Naive thymus-derived CD4-positive, alpha-beta T cell (primary cell): ENCODE data around the gene OR51M1. TPM values are rescaled to one million over a fixed set of nuclear protein-coding genes. Genes with fewer than 3 reads are reported as not detected.
"Not testable (repeated sequence)": the region's sequence is repeated elsewhere in the genome, so short reads cannot be mapped to it uniquely, and the experiment has no call there.

Experiments used
- ATAC-seq: fragments of 150-1000 bp; cut with Tn5 transposase; 2 replicates; pipeline ENCODE4 v1.10.0; 2021; ENCODE audit warnings: mild to moderate bottlenecking, moderate library complexity
- CTCF ChIA-PET: fragments of 350-600 bp; sonication (Branson Sonifier 250); formaldehyde crosslinking; loops from one replicate; lab custom pipeline; 2021; ENCODE audit warnings: antibody characterized with exemption; lab: Charles Lee
- POLR2A ChIA-PET: fragments of 350-600 bp; sonication (Branson Sonifier 250); formaldehyde crosslinking; loops from one replicate; lab custom pipeline; 2021; ENCODE audit warnings: antibody characterized with exemption, inconsistent platforms; lab: Charles Lee
- DNase-seq, 9 donors: peaks; one replicate each; pipeline versions ENCODE4 v3.0.0 to v3.0.0-alpha.2; 2020 to 2022; ENCODE audit warnings: mixed read lengths in 1 of 9
- H3K27ac ChIP-seq: one replicate; pipeline ENCODE4 v1.7.0; 2013; ENCODE audit warnings: mild to moderate bottlenecking, low read depth, low read length, moderate library complexity
- H3K27me3 ChIP-seq, 2 donors: one replicate each; pipeline ENCODE4 v1.7.0; 2013; ENCODE audit warnings: low read length in 2 of 2, mild to moderate bottlenecking in 2 of 2, moderate library complexity in 2 of 2; ENCODE audit not compliant: control insufficient read depth in 2 of 2, insufficient read depth in 2 of 2
- H3K36me3 ChIP-seq, 3 experiments: 1 replicate in 2 of 3; 2 replicates in 1 of 3; pipeline ENCODE4 v1.7.0; 2013; ENCODE audit warnings: low read length in 3 of 3, mild to moderate bottlenecking in 3 of 3, moderate library complexity in 1 of 3; ENCODE audit not compliant: insufficient read depth in 3 of 3, control insufficient read depth in 2 of 3
- H3K4me1 ChIP-seq, 2 donors: one replicate each; pipeline ENCODE4 v1.7.0; 2013; ENCODE audit warnings: low read length in 2 of 2, mild to moderate bottlenecking in 2 of 2, moderate library complexity in 1 of 2; ENCODE audit not compliant: control insufficient read depth in 2 of 2, insufficient read depth in 2 of 2
- H3K4me3 ChIP-seq: 2 replicates; pipeline ENCODE4 v1.7.0; 2013; ENCODE audit warnings: mild to moderate bottlenecking, low read length
- H3K9me3 ChIP-seq, 3 experiments: 1 replicate in 2 of 3; 2 replicates in 1 of 3; pipeline ENCODE4 v1.7.0; 2013; ENCODE audit warnings: low read length in 3 of 3; ENCODE audit not compliant: control insufficient read depth in 2 of 3
- H3K27ac Mint-ChIP-seq, 9 donors: one replicate each; pipeline ENCODE4 v1.8.0; 2020 to 2022; ENCODE audit warnings: mixed read lengths in 9 of 9, mild to moderate bottlenecking in 8 of 9, moderate library complexity in 5 of 9, inconsistent platforms in 2 of 9
- H3K27me3 Mint-ChIP-seq, 5 donors: one replicate each; pipeline ENCODE4 v1.8.0; 2021 to 2022; ENCODE audit warnings: mixed read lengths in 5 of 5, mild to moderate bottlenecking in 1 of 5
- H3K36me3 Mint-ChIP-seq, 5 donors: one replicate each; pipeline ENCODE4 v1.8.0; 2020 to 2022; ENCODE audit warnings: mixed read lengths in 5 of 5, mild to moderate bottlenecking in 3 of 5, inconsistent platforms in 1 of 5
- H3K4me1 Mint-ChIP-seq, 7 donors: one replicate each; pipeline ENCODE4 v1.8.0; 2020 to 2022; ENCODE audit warnings: mixed read lengths in 7 of 7, mild to moderate bottlenecking in 3 of 7, inconsistent platforms in 1 of 7
- H3K4me3 Mint-ChIP-seq, 10 donors: one replicate each; pipeline ENCODE4 v1.8.0; 2020 to 2022; ENCODE audit warnings: mild to moderate bottlenecking in 10 of 10, mixed read lengths in 10 of 10, moderate library complexity in 6 of 10, inconsistent platforms in 2 of 10
- H3K9me3 Mint-ChIP-seq, 11 donors: one replicate each; pipeline ENCODE4 v1.8.0; 2020 to 2022; ENCODE audit warnings: mixed read lengths in 11 of 11, mild to moderate bottlenecking in 4 of 11, inconsistent platforms in 1 of 11, moderate library complexity in 1 of 11
- intact Hi-C, 2 donors: fragments of 100-400 bp; cut with micrococcal nuclease; formaldehyde crosslinking; loops; one replicate each; pipeline ENCODE4 v1.15.1; 2023
- polyA plus RNA-seq, 2 donors: library from polyadenylated mRNA; unstranded; fragments of 300-500 nt; fragmentation: Illumina TruSeq; gene quantifications; one replicate each; pipeline ENCODE4 v1.2.3, GENCODE V29; 2021
- total RNA-seq, 6 experiments: library from RNA in 5 of 6; stranded (reverse) in 5 of 6; gene quantifications; 1 replicate in 5 of 6; 2 replicates in 1 of 6; pipeline ENCODE4 v1.2.3 and lab custom pipeline; 2021 to 2026

Gene OR51M1, protein sequence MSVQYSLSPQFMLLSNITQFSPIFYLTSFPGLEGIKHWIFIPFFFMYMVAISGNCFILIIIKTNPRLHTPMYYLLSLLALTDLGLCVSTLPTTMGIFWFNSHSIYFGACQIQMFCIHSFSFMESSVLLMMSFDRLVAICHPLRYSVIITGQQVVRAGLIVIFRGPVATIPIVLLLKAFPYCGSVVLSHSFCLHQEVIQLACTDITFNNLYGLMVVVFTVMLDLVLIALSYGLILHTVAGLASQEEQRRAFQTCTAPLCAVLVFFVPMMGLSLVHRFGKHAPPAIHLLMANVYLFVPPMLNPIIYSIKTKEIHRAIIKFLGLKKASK
- not detected for total RNA-seq
- not detected for polyA plus RNA-seq
- total RNA-seq (lab: John Stamatoyannopoulos, UW): not detected

GRCh38 chr11:5383576-5383975, at the start of gene OR51M1:
Gene OR51M1, plus strand, starts transcription at chr11:5383812. Its CDS starts 5,587 bp downstream, at chr11:5389399.
- Histone ChIP-seq H3K9me3 (no peaks in the 10 kb centered on the region), H3K27me3 (no peaks in the 10 kb centered on the region), H3K36me3 (no peaks in the 10 kb centered on the region), H3K4me1 (no peaks in the 10 kb centered on the region), H3K4me3 (no peak within 1 kb of the TSS), H3K27ac (no peak within 1 kb of the TSS)
- intact Hi-C loops: loop anchor here in 1 of 2 donors (5.0 kb wide), 1 partner anchor 756 kb away; no protein-coding TSS in a partner anchor
- Mint-ChIP-seq H3K9me3 (peaks cover 0 to 1% (median 0%) of the 10 kb centered on the region in 11 donors), H3K36me3 (no peaks in the 10 kb centered on the region), H3K27ac (no peak within 1 kb of the TSS), H3K27me3 (peaks cover 0 to 11% (median 4%) of the 10 kb centered on the region in 5 donors), H3K4me3 (no peak within 1 kb of the TSS), H3K4me1 (no peaks in the 10 kb centered on the region)
- ATAC-seq (no peak), DNase-seq (no peak)
- ChIA-PET CTCF (no interaction called here), POLR2A (no interaction called here)

GRCh38 chr11:5335170-5335569, 48.4 kb upstream of the OR51M1 start:
- no peak for ATAC-seq
- Mint-ChIP-seq H3K4me1 (no peaks in the 10 kb centered on the region), H3K4me3 (no peak overlapping the region), H3K36me3 (no peaks in the 10 kb centered on the region), H3K27me3 (peaks cover 0 to 20% (median 13%) of the 10 kb centered on the region in 5 donors), H3K9me3 (peaks cover 0 to 4% (median 0%) of the 10 kb centered on the region in 11 donors), H3K27ac (no peak overlapping the region)
- Histone ChIP-seq H3K27ac (no peak overlapping the region), H3K4me1 (no peaks in the 10 kb centered on the region), H3K9me3 (no peaks in the 10 kb centered on the region), H3K36me3 (no peaks in the 10 kb centered on the region), H3K4me3 (no peak overlapping the region), H3K27me3 (peaks cover 0 to 5% of the 10 kb centered on the region in 2 donors)
- intact Hi-C loops: no loop called here
- POLR2A ChIA-PET: no interaction called here
- CTCF ChIA-PET: no interaction called here
- no peak for DNase-seq

GRCh38 chr11:5336331-5336730, 47.3 kb upstream of the OR51M1 start:
- Mint-ChIP-seq H3K36me3 (no peaks in the 10 kb centered on the region), H3K4me1 (no peaks in the 10 kb centered on the region), H3K27me3 (peaks cover 0 to 14% (median 5%) of the 10 kb centered on the region in 5 donors), H3K9me3 (peaks cover 0 to 2% (median 0%) of the 10 kb centered on the region in 11 donors), H3K4me3 (no peak overlapping the region), H3K27ac (no peak overlapping the region)
- intact Hi-C loops: no loop called here
- ATAC-seq: no peak
- H3K9me3 ChIP-seq: no peaks in the 10 kb centered on the region
- peaks cover 0 to 5% of the 10 kb centered on the region in 2 donors for H3K27me3 ChIP-seq
- no peaks in the 10 kb centered on the region for H3K36me3 ChIP-seq
- POLR2A ChIA-PET: no interaction called here
- H3K4me1 ChIP-seq: no peaks in the 10 kb centered on the region
- CTCF ChIA-PET: no interaction called here
- no peak overlapping the region for H3K4me3 ChIP-seq
- no peak for DNase-seq
- no peak overlapping the region for H3K27ac ChIP-seq

DNA sequence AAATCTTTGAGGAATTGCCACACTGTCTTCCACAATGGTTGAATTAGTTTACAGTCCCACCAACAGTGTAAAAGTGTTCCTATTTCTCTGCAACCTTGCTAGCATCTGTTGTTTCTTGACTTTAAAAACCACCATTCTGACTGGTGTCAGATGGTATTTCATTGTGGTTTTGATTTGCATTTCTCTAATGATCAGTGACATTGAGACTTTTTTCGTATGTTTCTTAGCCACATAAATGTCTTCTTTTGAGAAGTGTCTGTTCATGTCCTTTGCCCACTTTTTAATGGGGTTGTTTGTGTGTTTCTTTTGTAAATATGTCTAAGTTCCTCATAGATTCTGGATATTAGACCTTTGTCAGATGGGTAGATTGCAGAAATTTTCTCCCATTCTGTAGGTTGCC, 46.4 kb upstream of the OR51M1 start:
- POLR2A ChIA-PET, H3K27ac Mint-ChIP-seq, H3K4me3 Mint-ChIP-seq, DNase-seq, H3K4me1 ChIP-seq, H3K4me1 Mint-ChIP-seq, H3K4me3 ChIP-seq, ATAC-seq, H3K9me3 Mint-ChIP-seq, H3K27ac ChIP-seq, H3K9me3 ChIP-seq, H3K27me3 ChIP-seq, H3K36me3 ChIP-seq, CTCF ChIA-PET, intact Hi-C loops, H3K36me3 Mint-ChIP-seq: not testable (repeated sequence)
- H3K27me3 Mint-ChIP-seq: peaks cover 0 to 14% (median 5%) of the 10 kb centered on the region in 5 donors

- DNase-seq: no peak
- ATAC-seq: no peak
- Histone ChIP-seq H3K36me3 (no peaks in the 10 kb centered on the region), H3K4me3 (no peak overlapping the region), H3K27ac (no peak overlapping the region), H3K27me3 (peaks cover 0 to 5% of the 10 kb centered on the region in 2 donors), H3K4me1 (no peaks in the 10 kb centered on the region), H3K9me3 (no peaks in the 10 kb centered on the region)
- intact Hi-C loops: no loop called here
- Mint-ChIP-seq H3K36me3 (no peaks in the 10 kb centered on the region), H3K4me1 (no peaks in the 10 kb centered on the region), H3K27ac (no peak overlapping the region), H3K9me3 (peaks cover 0 to 2% (median 0%) of the 10 kb centered on the region in 11 donors), H3K27me3 (peaks cover 0 to 14% (median 5%) of the 10 kb centered on the region in 5 donors), H3K4me3 (no peak overlapping the region)
- CTCF ChIA-PET: no interaction called here
- POLR2A ChIA-PET: no interaction called here
Observed at GRCh38 chr11:5339771-5340322, 43.8 kb upstream of the OR51M1 start.

- no peaks in the 10 kb centered on the region for H3K4me1 ChIP-seq
- Mint-ChIP-seq H3K27ac (no peak within 1 kb of the TSS), H3K27me3 (peaks cover 0 to 10% (median 6%) of the 10 kb centered on the region in 5 donors), H3K4me1 (no peaks in the 10 kb centered on the region), H3K4me3 (no peak within 1 kb of the TSS), H3K36me3 (no peaks in the 10 kb centered on the region), H3K9me3 (peaks cover 0 to 2% (median 0%) of the 10 kb centered on the region in 11 donors)
- intact Hi-C loops: no loop called here
- H3K36me3 ChIP-seq: no peaks in the 10 kb centered on the region
- no peak within 1 kb of the TSS for H3K4me3 ChIP-seq
- POLR2A ChIA-PET: no interaction called here
- H3K27me3 ChIP-seq: peaks cover 0 to 5% of the 10 kb centered on the region in 2 donors
- no peak for ATAC-seq
- H3K27ac ChIP-seq: no peak within 1 kb of the TSS
- no peak for DNase-seq
- CTCF ChIA-PET: no interaction called here
- no peaks in the 10 kb centered on the region for H3K9me3 ChIP-seq
Observed at GRCh38 chr11:5343474-5344335, 39.9 kb upstream of the OR51M1 start, which contains the start of gene OR51B5. Gene OR51B5, minus strand, starts transcription at chr11:5343524. Its CDS starts 0 bp downstream, at chr11:5343524.
